Parathyroid adenoma (tissue), 2 donors: Measurements from ENCODE around the gene SLC66A1.

Experiments
- H2AFZ ChIP-seq: fragments of 300-600 bp; sonication (generic); one replicate; pipeline ENCODE4 v1.7.0; 2017; ENCODE audit warnings: antibody characterized with exemption, mild to moderate bottlenecking
- H3K27ac ChIP-seq: fragments of 300-600 bp; sonication (generic); one replicate; pipeline ENCODE4 v1.7.0; 2017
- H3K27me3 ChIP-seq: fragments of 300-600 bp; sonication (generic); one replicate; pipeline ENCODE4 v1.7.0; 2017; ENCODE audit warnings: low read length; ENCODE audit not compliant: control insufficient read depth, insufficient read depth
- H3K36me3 ChIP-seq: fragments of 300-600 bp; sonication (generic); one replicate; pipeline ENCODE4 v1.7.0; 2017; ENCODE audit warnings: low read length; ENCODE audit not compliant: control insufficient read depth, insufficient read depth
- H3K4me1 ChIP-seq: fragments of 300-600 bp; sonication (generic); one replicate; pipeline ENCODE4 v1.7.0; 2017; ENCODE audit warnings: control low read depth
- H3K4me2 ChIP-seq: fragments of 300-600 bp; sonication (generic); one replicate; pipeline ENCODE4 v1.7.0; 2017; ENCODE audit warnings: low read length
- H3K4me3 ChIP-seq: fragments of 300-600 bp; sonication (generic); one replicate; pipeline ENCODE4 v1.7.0; 2017; ENCODE audit warnings: low read depth, low read length
- H3K79me2 ChIP-seq: fragments of 300-600 bp; sonication (generic); one replicate; pipeline ENCODE4 v1.7.0; 2017; ENCODE audit warnings: control low read depth
- H3K9ac ChIP-seq: fragments of 300-600 bp; sonication (generic); one replicate; pipeline ENCODE4 v1.7.0; 2017; ENCODE audit warnings: mild to moderate bottlenecking
- H3K9me3 ChIP-seq: fragments of 300-600 bp; sonication (generic); one replicate; pipeline ENCODE4 v1.7.0; 2017; ENCODE audit warnings: low read length; ENCODE audit not compliant: control insufficient read depth
- CTCF ChIP-seq: fragments of 300-600 bp; sonication (generic); IDR thresholded peaks from one replicate; pipeline ENCODE4 v1.7.0; 2017; ENCODE audit warnings: antibody characterized with exemption, mild to moderate bottlenecking
- donor health status: primary hyperparathyroidism.

SLC66A1 gene

GRCh38 chr1:19377812-19378718 is 65.9 kb downstream of the SLC66A1 start:
- Histone ChIP-seq H3K36me3 (no peaks in the 10 kb centered on the region), H3K9me3 (no peaks in the 10 kb centered on the region), H3K4me3 (no peak overlapping the region), H3K79me2 (peaks cover 3% of the 10 kb centered on the region), H3K4me2 (no peak overlapping the region), H2AFZ (no peak overlapping the region), H3K27me3 (no peaks in the 10 kb centered on the region), H3K9ac (no peak overlapping the region), H3K27ac (no peak overlapping the region), H3K4me1 (no peaks in the 10 kb centered on the region)
- no peak for TF ChIP-seq CTCF
